Ishikawa (cell line): ENCODE measurements around the gene ZDHHC19.

ENCODE experiments used
- CEBPB ChIP-seq: IDR thresholded peaks from 2 replicates; pipeline ENCODE4 v1.6.1; 2012
- CREB1 ChIP-seq: IDR thresholded peaks from 2 replicates; pipeline ENCODE4 v1.6.1; 2012; ENCODE audit warnings: low read depth
- EGR1 ChIP-seq: IDR thresholded peaks from 2 replicates; pipeline ENCODE4 v1.6.1; 2012
- EP300 ChIP-seq: IDR thresholded peaks from 2 replicates; pipeline ENCODE4 v1.6.1; 2012; ENCODE audit warnings: borderline replicate concordance
- FOXM1 ChIP-seq: IDR thresholded peaks from 2 replicates; pipeline ENCODE4 v1.6.1; 2012; ENCODE audit warnings: low read depth, borderline replicate concordance
- MAX ChIP-seq: IDR thresholded peaks from 2 replicates; pipeline ENCODE4 v1.6.1; 2012
- NFIC ChIP-seq: IDR thresholded peaks from 2 replicates; pipeline ENCODE4 v1.6.1; 2012
- RAD21 ChIP-seq: IDR thresholded peaks from 2 replicates; pipeline ENCODE4 v1.6.1; 2012; ENCODE audit warnings: low read depth
- REST ChIP-seq: IDR thresholded peaks from 2 replicates; pipeline ENCODE4 v1.6.1; 2012; ENCODE audit warnings: low read depth, mild to moderate bottlenecking
- TAF1 ChIP-seq: IDR thresholded peaks from 2 replicates; pipeline ENCODE4 v1.6.1; 2012; ENCODE audit warnings: low read depth, mild to moderate bottlenecking
- TCF12 ChIP-seq: IDR thresholded peaks from 2 replicates; pipeline ENCODE4 v1.6.1; 2012; ENCODE audit warnings: low read depth
- TEAD4 ChIP-seq: IDR thresholded peaks from 2 replicates; pipeline ENCODE4 v1.6.1; 2012
- USF1 ChIP-seq: IDR thresholded peaks from 2 replicates; pipeline ENCODE4 v1.6.1; 2012
- YY1 ChIP-seq: IDR thresholded peaks from 2 replicates; pipeline ENCODE4 v1.6.1; 2012; ENCODE audit warnings: low read depth
- ZBTB7A ChIP-seq: IDR thresholded peaks from 2 replicates; pipeline ENCODE4 v1.6.1; 2012; ENCODE audit warnings: low read depth

ZDHHC19 gene

DNA sequence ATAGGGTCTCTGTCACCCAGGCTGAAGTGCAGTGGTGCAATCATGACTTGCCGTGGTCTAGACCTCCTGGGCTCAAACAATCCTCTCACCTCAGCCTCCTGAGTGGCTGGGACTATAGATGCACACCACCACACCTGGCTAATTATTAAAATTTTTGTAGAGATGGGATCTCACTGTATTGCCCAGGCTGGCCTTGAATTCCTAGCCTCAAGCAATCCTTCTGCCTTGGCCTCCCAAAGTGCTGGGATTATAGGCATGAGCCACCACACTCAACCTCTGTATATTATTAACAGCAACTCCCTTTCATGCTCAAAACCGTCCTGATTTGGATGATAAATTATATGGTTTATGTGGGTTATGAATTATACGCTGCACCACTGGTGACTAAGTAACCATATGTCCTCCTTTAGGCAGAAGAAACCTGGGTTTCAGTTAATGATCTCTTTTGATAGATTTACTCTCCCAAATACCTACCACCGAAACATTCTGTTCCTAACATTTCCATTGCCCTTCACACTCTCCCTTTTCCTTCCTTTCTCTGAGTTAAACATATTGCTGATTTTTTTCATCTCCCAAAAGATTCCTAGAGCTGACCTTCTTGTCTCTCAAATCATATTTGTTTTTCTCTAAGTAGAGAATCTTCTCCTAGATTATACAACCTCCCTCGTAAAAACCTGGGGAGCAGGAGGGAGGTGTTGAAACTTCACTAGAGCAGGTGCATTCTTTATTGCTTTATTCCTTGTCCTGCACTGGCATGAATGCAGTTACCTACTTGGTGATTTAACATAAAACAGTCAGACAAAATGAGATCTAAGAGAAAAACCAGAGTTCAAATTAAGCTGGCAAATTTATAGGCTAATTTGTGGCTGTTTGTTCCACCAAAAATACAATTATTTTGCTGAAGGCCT lies 43.4 kb upstream of the ZDHHC19 start:
- TF ChIP-seq RAD21 (no peak), MAX (no peak), TEAD4 (no peak), REST (no peak), TCF12 (no peak), EGR1 (no peak), YY1 (no peak), NFIC (no peak), FOXM1 (no peak), CEBPB (no peak), ZBTB7A (no peak), CREB1 (no peak), TAF1 (no peak), USF1 (no peak), EP300 (no peak)

DNA sequence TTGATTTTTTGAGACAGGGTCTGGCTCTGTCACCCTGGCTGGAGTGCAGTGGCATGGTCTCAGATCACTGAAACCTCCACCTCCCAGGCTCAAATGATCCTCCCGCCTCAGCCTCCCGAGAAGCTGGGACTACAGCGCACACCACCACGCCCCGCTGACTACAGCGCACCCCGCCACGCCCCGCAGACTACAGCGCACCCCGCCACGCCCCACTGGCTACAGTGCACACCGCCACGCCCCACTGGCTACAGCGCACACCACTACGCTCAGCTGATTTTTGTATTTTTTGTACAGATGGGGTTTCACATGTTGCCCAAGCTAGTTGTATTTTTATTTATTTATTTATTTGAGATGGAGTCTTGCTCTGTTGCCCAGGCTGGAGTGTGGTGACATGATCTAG lies 40.7 kb upstream of the ZDHHC19 start:
- TF ChIP-seq EGR1 (no peak), RAD21 (no peak), TAF1 (no peak), ZBTB7A (no peak), FOXM1 (no peak), EP300 (no peak), REST (no peak), YY1 (no peak)

- no peak for TF ChIP-seq YY1
These were observed 35.6 kb upstream of the ZDHHC19 start for GRCh38 chr3:196246612-196247308.

GRCh38 chr3:196241704-196242103 lies 30.5 kb upstream of the ZDHHC19 start:
- TF ChIP-seq EP300 (no peak), REST (no peak), RAD21 (no peak), NFIC (no peak), CEBPB (no peak), TEAD4 (no peak), EGR1 (no peak), YY1 (no peak), USF1 (no peak), ZBTB7A (no peak)

DNA sequence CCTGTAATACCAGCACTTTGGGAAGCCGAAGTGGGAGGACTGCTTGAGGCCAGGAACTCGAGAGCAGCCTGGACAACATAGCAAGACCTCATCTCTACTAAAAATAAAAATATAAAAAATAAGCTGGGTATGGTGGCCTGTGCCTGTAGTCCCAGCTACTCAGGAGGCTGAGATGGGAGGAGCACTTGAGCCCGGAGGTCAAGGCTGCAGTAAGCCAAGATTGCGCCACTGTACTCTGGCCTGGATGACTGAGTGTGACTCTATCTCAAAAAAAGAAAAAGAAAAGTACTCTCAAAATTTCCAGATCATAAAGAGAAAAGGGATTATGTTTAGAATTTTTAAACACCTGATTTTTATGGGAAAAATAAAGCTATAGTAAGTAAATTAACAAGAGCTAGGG lies 29.2 kb upstream of the ZDHHC19 start:
- TF ChIP-seq USF1: no peak
- TF ChIP-seq CEBPB: no peak
- TF ChIP-seq MAX: no peak
- no peak for TF ChIP-seq ZBTB7A
- TF ChIP-seq TEAD4: no peak
- TF ChIP-seq TAF1: no peak
- TF ChIP-seq EGR1: no peak
- no peak for TF ChIP-seq YY1
